Kidney (tissue), 14 donors: ENCODE results near the gene HENMT1. TPM values are rescaled to one million over a fixed set of nuclear protein-coding genes. Genes with fewer than 3 reads are reported as not detected.

Experiments
- DNase-seq, 5 donors: peaks; one replicate each; pipeline ENCODE4 v3.0.0-alpha.2; 2013 to 2020
- FAIRE-seq: peaks from 2 replicates; lab custom pipeline; 2012; peaks lifted over from hg19 to GRCh38; lab: Jason Lieb, UNC
- H3K27ac ChIP-seq, 2 donors: one replicate each; pipeline ENCODE4 v1.7.0; 2013; ENCODE audit warnings: low read depth in 2 of 2, low read length in 2 of 2, inconsistent platforms in 1 of 2
- H3K27me3 ChIP-seq: one replicate; pipeline ENCODE4 v1.7.1; 2013; ENCODE audit warnings: low read length, inconsistent platforms; ENCODE audit not compliant: control insufficient read depth, insufficient read depth
- H3K36me3 ChIP-seq, 3 donors: one replicate each; pipeline versions ENCODE4 v1.7.0 to v1.7.1; 2013; ENCODE audit warnings: low read length in 3 of 3, control low read depth in 1 of 3, inconsistent platforms in 1 of 3; ENCODE audit not compliant: insufficient read depth in 3 of 3, control insufficient read depth in 2 of 3
- H3K4me1 ChIP-seq, 3 donors: one replicate each; pipeline versions ENCODE4 v1.7.0 to v1.7.1; 2013; ENCODE audit warnings: low read length in 3 of 3, inconsistent platforms in 1 of 3, low read depth in 1 of 3; ENCODE audit not compliant: control insufficient read depth in 2 of 3, insufficient read depth in 2 of 3
- H3K4me3 ChIP-seq, 3 donors: one replicate each; pipeline versions ENCODE4 v1.7.0 to v1.8.1; 2013; ENCODE audit warnings: low read length in 3 of 3, control low read depth in 1 of 3, inconsistent platforms in 1 of 3
- H3K9ac ChIP-seq, 3 donors: one replicate each; pipeline versions ENCODE4 v1.7.0 to v1.7.1; 2013; ENCODE audit warnings: low read length in 3 of 3, control low read depth in 1 of 3, inconsistent platforms in 1 of 3
- H3K9me3 ChIP-seq, 3 donors: one replicate each; pipeline versions ENCODE4 v1.7.0 to v1.7.1; 2013; ENCODE audit warnings: low read length in 3 of 3, control low read depth in 1 of 3, inconsistent platforms in 1 of 3; ENCODE audit not compliant: control insufficient read depth in 2 of 3, insufficient read depth in 1 of 3
- CTCF ChIP-seq: IDR thresholded peaks from 3 replicates; pipeline ENCODE4 v1.5.1; 2012; ENCODE audit warnings: mild to moderate bottlenecking, moderate library complexity, borderline replicate concordance; ENCODE audit not compliant: insufficient read depth; ENCODE audit errors: extremely low read depth
- intact Hi-C: fragments of 100-400 bp; cut with DNase I; formaldehyde crosslinking; loops from one replicate; pipeline ENCODE4 v1.11.1; 2022
- polyA plus RNA-seq: library from polyadenylated mRNA; stranded (reverse); fragments of 350-450 nt; fragmentation: Illumina TruSeq; extraction: RNeasy Lipid Tissue Mini Kit (QIAGEN cat#74804); gene quantifications from one replicate; pipeline ENCODE4 v1.2.3, GENCODE V29; 2014; ENCODE audit warnings: low read depth, low replicate concordance; ENCODE audit not compliant: insufficient read depth
- total RNA-seq: library from RNA; stranded (reverse); fragmentation: NEBNext Ultra II Directional; extraction: Animal tissue kit (Norgen Biotek cat#: 25700); gene quantifications from one replicate; pipeline ENCODE4 v1.2.1, GENCODE V29; 2021
- donor health status: control.
- donor health status: control.
- donor health status: control.
- donor health status: control.
- donor health status: control.
- donor health status: DM: yes; HTN: yes; CAD: no.
- donor health status: Normal renal cell carcinoma (clear cell type).

Gene HENMT1
- total and polyA plus RNA-seq, 2 donors from 2014 or later: 3.1 to 5.2 TPM

GRCh38 chr1:108636876-108637275, 24.0 kb downstream of the HENMT1 start:
- H3K27me3 ChIP-seq: no peaks in the 10 kb centered on the region
- H3K4me1 ChIP-seq: no peaks in the 10 kb centered on the region
- FAIRE-seq: no peak
- no peak overlapping the region for H3K4me3 ChIP-seq
- H3K9ac ChIP-seq: no peak overlapping the region
- intact Hi-C loops: no loop called here
- no peak for DNase-seq
- no peaks in the 10 kb centered on the region for H3K36me3 ChIP-seq
- TF ChIP-seq CTCF: no peak
- no peaks in the 10 kb centered on the region for H3K9me3 ChIP-seq
- H3K27ac ChIP-seq: no peak overlapping the region

- DNase-seq (peak in 1 of 5 donors; percentile 7), FAIRE-seq (no peak)
- Histone ChIP-seq H3K9ac (no peak overlapping the region), H3K4me1 (no peaks in the 10 kb centered on the region), H3K36me3 (peaks cover 0 to 2% (median 0%) of the 10 kb centered on the region in 3 donors), H3K27me3 (no peaks in the 10 kb centered on the region), H3K4me3 (no peak overlapping the region), H3K9me3 (no peaks in the 10 kb centered on the region), H3K27ac (no peak overlapping the region)
- no peak for TF ChIP-seq CTCF
- intact Hi-C loops: no loop called here
Measured at GRCh38 chr1:108634521-108634920, 26.4 kb downstream of the HENMT1 start.

- Histone ChIP-seq H3K36me3 (peaks cover 0 to 2% (median 0%) of the 10 kb centered on the region in 3 donors), H3K27ac (no peak overlapping the region), H3K4me3 (no peak overlapping the region), H3K9ac (no peak overlapping the region), H3K4me1 (no peaks in the 10 kb centered on the region), H3K9me3 (no peaks in the 10 kb centered on the region), H3K27me3 (no peaks in the 10 kb centered on the region)
- intact Hi-C loops: no loop called here
- DNase-seq (no peak), FAIRE-seq (no peak)
- no peak for TF ChIP-seq CTCF
Measured at GRCh38 chr1:108628665-108629064, 32.2 kb downstream of the HENMT1 start.

GRCh38 chr1:108627951-108628350, 32.9 kb downstream of the HENMT1 start:
- intact Hi-C loops: no loop called here
- H3K9ac ChIP-seq: no peak overlapping the region
- no peak overlapping the region for H3K4me3 ChIP-seq
- H3K4me1 ChIP-seq: no peaks in the 10 kb centered on the region
- TF ChIP-seq CTCF: no peak
- peaks cover 0 to 2% (median 0%) of the 10 kb centered on the region in 3 donors for H3K36me3 ChIP-seq
- H3K27me3 ChIP-seq: no peaks in the 10 kb centered on the region
- no peak for FAIRE-seq
- no peaks in the 10 kb centered on the region for H3K9me3 ChIP-seq
- H3K27ac ChIP-seq: no peak overlapping the region
- DNase-seq: no peak
